ENCODE data around the gene SEL1L3.

DNA sequence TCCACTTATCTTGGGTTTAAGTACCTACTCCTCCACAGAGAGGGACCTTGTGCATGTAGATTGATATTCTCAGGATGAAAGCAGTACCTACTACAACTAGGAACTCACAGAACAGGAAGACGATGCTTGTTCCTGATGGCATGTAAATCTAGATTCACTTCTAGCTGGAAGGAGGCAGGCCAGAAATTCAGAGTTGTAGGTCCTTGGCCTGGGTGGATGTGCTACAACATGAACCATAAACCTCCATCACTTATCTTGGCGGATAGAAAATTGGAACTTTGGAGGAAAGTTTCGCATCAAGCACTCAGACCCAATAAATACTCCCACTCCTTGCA lies 41.9 kb upstream of the SEL1L3 start:
- TF ChIP-seq, protein P1, sequence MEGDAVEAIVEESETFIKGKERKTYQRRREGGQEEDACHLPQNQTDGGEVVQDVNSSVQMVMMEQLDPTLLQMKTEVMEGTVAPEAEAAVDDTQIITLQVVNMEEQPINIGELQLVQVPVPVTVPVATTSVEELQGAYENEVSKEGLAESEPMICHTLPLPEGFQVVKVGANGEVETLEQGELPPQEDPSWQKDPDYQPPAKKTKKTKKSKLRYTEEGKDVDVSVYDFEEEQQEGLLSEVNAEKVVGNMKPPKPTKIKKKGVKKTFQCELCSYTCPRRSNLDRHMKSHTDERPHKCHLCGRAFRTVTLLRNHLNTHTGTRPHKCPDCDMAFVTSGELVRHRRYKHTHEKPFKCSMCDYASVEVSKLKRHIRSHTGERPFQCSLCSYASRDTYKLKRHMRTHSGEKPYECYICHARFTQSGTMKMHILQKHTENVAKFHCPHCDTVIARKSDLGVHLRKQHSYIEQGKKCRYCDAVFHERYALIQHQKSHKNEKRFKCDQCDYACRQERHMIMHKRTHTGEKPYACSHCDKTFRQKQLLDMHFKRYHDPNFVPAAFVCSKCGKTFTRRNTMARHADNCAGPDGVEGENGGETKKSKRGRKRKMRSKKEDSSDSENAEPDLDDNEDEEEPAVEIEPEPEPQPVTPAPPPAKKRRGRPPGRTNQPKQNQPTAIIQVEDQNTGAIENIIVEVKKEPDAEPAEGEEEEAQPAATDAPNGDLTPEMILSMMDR (IDR thresholded peaks at IDR 0.05; ENCODE audit: insufficient read depth, low read length): no peak
- no peak for TF ChIP-seq POLR2AphosphoS5 (IDR thresholded peaks at IDR 0.05; ENCODE audit: low read depth)
- TF ChIP-seq GABPA (IDR thresholded peaks at IDR 0.05; ENCODE audit: low read depth): no peak
- TF ChIP-seq, protein P2, sequence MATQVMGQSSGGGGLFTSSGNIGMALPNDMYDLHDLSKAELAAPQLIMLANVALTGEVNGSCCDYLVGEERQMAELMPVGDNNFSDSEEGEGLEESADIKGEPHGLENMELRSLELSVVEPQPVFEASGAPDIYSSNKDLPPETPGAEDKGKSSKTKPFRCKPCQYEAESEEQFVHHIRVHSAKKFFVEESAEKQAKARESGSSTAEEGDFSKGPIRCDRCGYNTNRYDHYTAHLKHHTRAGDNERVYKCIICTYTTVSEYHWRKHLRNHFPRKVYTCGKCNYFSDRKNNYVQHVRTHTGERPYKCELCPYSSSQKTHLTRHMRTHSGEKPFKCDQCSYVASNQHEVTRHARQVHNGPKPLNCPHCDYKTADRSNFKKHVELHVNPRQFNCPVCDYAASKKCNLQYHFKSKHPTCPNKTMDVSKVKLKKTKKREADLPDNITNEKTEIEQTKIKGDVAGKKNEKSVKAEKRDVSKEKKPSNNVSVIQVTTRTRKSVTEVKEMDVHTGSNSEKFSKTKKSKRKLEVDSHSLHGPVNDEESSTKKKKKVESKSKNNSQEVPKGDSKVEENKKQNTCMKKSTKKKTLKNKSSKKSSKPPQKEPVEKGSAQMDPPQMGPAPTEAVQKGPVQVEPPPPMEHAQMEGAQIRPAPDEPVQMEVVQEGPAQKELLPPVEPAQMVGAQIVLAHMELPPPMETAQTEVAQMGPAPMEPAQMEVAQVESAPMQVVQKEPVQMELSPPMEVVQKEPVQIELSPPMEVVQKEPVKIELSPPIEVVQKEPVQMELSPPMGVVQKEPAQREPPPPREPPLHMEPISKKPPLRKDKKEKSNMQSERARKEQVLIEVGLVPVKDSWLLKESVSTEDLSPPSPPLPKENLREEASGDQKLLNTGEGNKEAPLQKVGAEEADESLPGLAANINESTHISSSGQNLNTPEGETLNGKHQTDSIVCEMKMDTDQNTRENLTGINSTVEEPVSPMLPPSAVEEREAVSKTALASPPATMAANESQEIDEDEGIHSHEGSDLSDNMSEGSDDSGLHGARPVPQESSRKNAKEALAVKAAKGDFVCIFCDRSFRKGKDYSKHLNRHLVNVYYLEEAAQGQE (IDR thresholded peaks at IDR 0.05; ENCODE audit: insufficient replicate concordance, low read depth): no peak
- no peak for TF ChIP-seq SPI1 (IDR thresholded peaks at IDR 0.05; ENCODE audit: borderline replicate concordance, low read depth)
